GM15510 (cell line): ENCODE measurements around the gene FLRT1.

Experiments
- POLR2A ChIP-seq: IDR thresholded peaks from 3 replicates; pipeline ENCODE4 v1.6.1; 2011; ENCODE audit warnings: borderline replicate concordance; ENCODE audit not compliant: insufficient read length; ENCODE audit errors: extremely low read depth

The FLRT1 gene

GRCh38 chr11:64076758-64077157 lies 41.0 kb downstream of the FLRT1 start:
- no peak for TF ChIP-seq POLR2A

GRCh38 chr11:64077607-64078006 lies 41.9 kb downstream of the FLRT1 start:
- TF ChIP-seq POLR2A = no peak

- TF ChIP-seq POLR2A = no peak
Measured at GRCh38 chr11:64078284-64078683, 42.6 kb downstream of the FLRT1 start.

- TF ChIP-seq POLR2A = no peak
Measured at GRCh38 chr11:64078905-64079304, 43.2 kb downstream of the FLRT1 start.

DNA sequence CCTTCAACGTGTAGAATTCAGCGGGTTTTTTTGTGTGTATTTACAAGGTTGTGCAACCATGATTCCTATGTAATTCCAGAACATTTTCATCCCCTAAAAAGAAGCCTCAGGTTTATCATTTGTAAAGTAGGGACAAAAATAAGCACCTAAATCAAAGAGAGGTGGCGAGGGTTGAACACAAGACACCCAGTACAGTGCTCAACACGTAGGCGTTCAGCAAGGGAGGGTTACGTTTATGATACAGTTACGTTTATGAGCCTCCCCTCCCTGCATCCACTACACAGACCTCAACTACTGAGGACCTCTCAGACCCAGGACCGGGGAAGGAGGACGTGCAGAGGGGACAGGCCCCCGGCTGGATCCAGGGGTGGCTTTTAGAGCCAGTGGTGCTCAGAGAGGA lies 44.7 kb downstream of the FLRT1 start:
- no peak for TF ChIP-seq POLR2A

GRCh38 chr11:64081745-64082442 lies 46.2 kb downstream of the FLRT1 start:
- no peak for TF ChIP-seq POLR2A

GRCh38 chr11:64083398-64084080 lies 47.8 kb downstream of the FLRT1 start:
- TF ChIP-seq POLR2A = no peak

DNA sequence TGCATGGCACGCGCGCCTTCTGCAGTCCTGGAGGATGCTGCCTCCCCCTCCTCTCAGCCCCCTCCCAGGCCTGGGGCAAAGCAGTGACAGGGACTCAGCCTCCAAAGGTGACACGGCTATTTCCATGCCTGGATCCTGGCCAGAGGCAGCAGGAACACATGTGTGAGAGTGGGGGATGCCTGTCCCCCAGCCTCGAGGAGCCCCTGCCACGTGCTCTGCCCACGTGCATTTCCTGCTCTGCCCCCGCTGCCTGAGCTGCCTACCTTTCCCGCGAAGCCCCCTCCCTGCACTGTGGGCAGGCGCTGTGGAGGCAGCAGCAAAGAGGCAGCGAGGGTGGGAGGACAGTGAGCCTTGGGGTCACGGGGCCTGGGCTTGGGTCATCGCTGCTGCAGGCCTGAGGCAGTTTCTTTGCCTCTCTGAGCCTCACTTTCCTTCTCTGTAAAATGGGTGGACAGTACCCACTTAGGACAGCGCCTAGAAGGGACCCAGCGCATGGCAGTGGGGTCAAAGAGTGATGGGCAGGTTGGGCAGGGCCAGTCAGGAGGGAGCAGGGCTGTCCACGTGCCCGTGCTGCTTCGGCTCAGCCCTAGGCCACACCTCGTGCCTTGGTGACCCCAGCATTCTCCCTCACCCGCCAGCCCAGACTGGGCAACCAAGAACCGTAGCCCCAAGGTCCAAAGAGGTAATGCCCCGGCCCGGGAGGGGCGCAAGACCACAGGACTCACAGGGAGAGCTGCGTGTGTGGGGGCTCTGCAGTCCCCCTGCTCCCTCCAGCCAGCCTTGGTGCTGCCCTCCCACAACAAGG lies 48.6 kb downstream of the FLRT1 start:
- no peak for TF ChIP-seq POLR2A

DNA sequence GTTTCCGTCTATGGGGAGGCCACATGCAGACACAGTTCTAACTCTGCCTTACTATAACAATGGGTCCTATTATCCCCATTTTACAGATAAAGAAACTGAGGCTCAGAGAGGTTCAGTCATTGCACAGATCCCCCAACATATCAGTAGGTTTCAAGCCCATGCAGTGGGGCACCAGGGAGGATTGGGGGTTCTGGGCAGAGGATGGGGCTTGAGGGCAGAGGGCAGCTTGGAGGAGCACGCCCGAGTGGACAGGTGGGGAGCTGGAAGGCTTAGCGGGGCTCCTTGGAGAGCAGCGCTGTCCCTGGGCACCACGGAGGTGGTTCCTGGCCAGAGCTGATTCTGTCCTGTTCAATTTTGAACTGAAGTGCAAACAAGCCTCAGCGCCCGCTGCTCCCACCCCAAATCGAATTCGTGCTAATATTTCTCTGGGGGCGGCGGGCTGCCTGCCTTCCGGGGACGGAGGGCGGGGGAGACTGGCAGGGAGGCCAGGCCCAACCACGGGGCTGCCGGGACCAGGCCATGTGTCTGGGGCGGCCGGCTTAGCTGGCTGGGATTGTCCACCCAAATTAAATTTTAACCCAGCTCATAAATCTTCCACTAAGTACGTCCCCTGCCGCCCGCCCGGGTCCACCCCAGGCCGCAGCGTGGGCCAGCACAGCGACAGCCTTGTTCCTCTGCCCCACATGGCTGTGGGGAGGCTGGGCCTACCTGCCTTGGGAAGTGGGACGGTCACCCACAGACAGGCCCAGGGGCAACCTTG lies 49.4 kb downstream of the FLRT1 start:
- TF ChIP-seq POLR2A = no peak
